HEK293 (cell line): Measurements from ENCODE around the gene PAX7.

Source experiments
- TCF7L2 ChIP-seq: IDR thresholded peaks from 2 replicates; pipeline ENCODE4 v1.6.1; 2011; ENCODE audit warnings: low read depth, mild to moderate bottlenecking, inconsistent platforms, low read length, moderate library complexity, borderline replicate concordance
- ZNF366 ChIP-seq: fragments of 450-650 bp; formaldehyde crosslinking; conservative IDR thresholded peaks from 2 replicates; pipeline ENCODE4 v1.5.1; 2016; ENCODE audit warnings: missing biosample characterization, missing genetic modification characterization
- ZNF473 ChIP-seq: fragments of 450-650 bp; formaldehyde crosslinking; IDR thresholded peaks from 2 replicates; pipeline ENCODE4 v1.5.1; 2017; ENCODE audit warnings: missing biosample characterization, missing genetic modification characterization
- ZNF610 ChIP-seq: fragments of 450-650 bp; formaldehyde crosslinking; IDR thresholded peaks from 2 replicates; pipeline ENCODE4 v1.5.1; 2016; ENCODE audit warnings: missing biosample characterization, missing genetic modification characterization, borderline replicate concordance
- TF ChIP-seq, protein P1 (sequence below): fragments of 450-650 bp; formaldehyde crosslinking; IDR thresholded peaks from 2 replicates; pipeline ENCODE4 v1.5.1; 2016; ENCODE audit warnings: missing biosample characterization, missing genetic modification characterization
- TF ChIP-seq, protein P2 (sequence below): fragments of 450-650 bp; formaldehyde crosslinking; IDR thresholded peaks from 2 replicates; pipeline ENCODE4 v1.5.1; 2017; ENCODE audit warnings: missing biosample characterization, missing genetic modification characterization
- TF ChIP-seq, protein P3 (sequence below): fragments of 450-650 bp; formaldehyde crosslinking; IDR thresholded peaks from 2 replicates; pipeline ENCODE4 v1.5.1; 2016; ENCODE audit warnings: missing biosample characterization, missing genetic modification characterization
- TF ChIP-seq, protein P4 (sequence below): fragments of 450-650 bp; formaldehyde crosslinking; IDR thresholded peaks from 2 replicates; pipeline ENCODE4 v1.5.1; 2016; ENCODE audit warnings: missing biosample characterization, missing genetic modification characterization, low read depth

DNA sequence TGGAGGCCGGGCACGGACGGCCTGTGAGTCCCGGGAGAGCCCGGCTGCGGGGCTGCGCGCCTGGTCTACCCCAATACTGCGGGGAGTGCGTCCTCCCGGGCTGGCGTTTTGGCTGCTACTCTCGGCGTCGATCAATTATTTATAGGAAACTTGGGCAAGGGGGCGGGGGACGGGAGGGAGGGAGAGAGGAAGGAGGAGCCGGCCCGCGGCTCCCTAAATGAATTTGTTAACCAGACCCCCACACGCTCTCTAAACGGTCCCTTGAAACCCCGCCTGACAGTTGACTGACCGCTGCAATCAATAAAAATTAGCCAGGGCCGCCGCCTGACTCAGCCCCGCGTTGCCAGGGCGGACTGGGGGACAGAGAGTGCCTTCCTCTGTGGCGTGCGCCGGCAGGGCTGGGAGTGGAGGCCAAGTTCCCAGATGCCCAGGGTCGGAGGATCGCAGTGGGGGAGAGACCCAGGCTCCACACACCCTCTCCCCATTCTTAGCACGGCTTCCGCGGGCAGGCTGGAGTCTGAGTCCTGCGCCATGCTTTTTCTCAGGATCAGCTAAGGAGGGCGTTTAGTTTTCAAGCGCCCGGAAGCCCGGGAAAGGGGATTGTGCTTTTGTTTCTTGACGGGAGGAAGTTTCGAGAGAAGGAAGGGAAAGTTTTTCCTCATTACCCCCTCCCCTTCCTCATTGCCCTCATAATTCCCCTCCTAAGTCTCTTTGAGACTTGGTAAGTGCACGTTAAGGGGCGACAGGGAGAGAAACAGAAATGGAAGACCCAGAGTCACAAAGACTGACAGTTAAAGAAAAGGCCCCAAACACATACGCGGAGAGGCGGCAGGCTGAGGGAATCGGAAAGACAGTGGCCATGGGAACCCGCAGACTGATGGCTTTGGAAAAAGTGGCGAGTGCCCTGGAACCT is 6.2 kb downstream of the PAX7 start:
- TF ChIP-seq, protein P1, sequence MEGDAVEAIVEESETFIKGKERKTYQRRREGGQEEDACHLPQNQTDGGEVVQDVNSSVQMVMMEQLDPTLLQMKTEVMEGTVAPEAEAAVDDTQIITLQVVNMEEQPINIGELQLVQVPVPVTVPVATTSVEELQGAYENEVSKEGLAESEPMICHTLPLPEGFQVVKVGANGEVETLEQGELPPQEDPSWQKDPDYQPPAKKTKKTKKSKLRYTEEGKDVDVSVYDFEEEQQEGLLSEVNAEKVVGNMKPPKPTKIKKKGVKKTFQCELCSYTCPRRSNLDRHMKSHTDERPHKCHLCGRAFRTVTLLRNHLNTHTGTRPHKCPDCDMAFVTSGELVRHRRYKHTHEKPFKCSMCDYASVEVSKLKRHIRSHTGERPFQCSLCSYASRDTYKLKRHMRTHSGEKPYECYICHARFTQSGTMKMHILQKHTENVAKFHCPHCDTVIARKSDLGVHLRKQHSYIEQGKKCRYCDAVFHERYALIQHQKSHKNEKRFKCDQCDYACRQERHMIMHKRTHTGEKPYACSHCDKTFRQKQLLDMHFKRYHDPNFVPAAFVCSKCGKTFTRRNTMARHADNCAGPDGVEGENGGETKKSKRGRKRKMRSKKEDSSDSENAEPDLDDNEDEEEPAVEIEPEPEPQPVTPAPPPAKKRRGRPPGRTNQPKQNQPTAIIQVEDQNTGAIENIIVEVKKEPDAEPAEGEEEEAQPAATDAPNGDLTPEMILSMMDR (tag by site-specific recombination), result no peak
- TF ChIP-seq ZNF473 (tag by site-specific recombination) (no peak), ZNF610 (tag by site-specific recombination) (no peak), TCF7L2 (no peak), ZNF366 (tag by site-specific recombination) (no peak)
- TF ChIP-seq, protein P2, sequence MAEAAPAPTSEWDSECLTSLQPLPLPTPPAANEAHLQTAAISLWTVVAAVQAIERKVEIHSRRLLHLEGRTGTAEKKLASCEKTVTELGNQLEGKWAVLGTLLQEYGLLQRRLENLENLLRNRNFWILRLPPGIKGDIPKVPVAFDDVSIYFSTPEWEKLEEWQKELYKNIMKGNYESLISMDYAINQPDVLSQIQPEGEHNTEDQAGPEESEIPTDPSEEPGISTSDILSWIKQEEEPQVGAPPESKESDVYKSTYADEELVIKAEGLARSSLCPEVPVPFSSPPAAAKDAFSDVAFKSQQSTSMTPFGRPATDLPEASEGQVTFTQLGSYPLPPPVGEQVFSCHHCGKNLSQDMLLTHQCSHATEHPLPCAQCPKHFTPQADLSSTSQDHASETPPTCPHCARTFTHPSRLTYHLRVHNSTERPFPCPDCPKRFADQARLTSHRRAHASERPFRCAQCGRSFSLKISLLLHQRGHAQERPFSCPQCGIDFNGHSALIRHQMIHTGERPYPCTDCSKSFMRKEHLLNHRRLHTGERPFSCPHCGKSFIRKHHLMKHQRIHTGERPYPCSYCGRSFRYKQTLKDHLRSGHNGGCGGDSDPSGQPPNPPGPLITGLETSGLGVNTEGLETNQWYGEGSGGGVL, result no peak
- TF ChIP-seq, protein P3, sequence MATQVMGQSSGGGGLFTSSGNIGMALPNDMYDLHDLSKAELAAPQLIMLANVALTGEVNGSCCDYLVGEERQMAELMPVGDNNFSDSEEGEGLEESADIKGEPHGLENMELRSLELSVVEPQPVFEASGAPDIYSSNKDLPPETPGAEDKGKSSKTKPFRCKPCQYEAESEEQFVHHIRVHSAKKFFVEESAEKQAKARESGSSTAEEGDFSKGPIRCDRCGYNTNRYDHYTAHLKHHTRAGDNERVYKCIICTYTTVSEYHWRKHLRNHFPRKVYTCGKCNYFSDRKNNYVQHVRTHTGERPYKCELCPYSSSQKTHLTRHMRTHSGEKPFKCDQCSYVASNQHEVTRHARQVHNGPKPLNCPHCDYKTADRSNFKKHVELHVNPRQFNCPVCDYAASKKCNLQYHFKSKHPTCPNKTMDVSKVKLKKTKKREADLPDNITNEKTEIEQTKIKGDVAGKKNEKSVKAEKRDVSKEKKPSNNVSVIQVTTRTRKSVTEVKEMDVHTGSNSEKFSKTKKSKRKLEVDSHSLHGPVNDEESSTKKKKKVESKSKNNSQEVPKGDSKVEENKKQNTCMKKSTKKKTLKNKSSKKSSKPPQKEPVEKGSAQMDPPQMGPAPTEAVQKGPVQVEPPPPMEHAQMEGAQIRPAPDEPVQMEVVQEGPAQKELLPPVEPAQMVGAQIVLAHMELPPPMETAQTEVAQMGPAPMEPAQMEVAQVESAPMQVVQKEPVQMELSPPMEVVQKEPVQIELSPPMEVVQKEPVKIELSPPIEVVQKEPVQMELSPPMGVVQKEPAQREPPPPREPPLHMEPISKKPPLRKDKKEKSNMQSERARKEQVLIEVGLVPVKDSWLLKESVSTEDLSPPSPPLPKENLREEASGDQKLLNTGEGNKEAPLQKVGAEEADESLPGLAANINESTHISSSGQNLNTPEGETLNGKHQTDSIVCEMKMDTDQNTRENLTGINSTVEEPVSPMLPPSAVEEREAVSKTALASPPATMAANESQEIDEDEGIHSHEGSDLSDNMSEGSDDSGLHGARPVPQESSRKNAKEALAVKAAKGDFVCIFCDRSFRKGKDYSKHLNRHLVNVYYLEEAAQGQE (tag by site-specific recombination), result no peak
- TF ChIP-seq, protein P4, sequence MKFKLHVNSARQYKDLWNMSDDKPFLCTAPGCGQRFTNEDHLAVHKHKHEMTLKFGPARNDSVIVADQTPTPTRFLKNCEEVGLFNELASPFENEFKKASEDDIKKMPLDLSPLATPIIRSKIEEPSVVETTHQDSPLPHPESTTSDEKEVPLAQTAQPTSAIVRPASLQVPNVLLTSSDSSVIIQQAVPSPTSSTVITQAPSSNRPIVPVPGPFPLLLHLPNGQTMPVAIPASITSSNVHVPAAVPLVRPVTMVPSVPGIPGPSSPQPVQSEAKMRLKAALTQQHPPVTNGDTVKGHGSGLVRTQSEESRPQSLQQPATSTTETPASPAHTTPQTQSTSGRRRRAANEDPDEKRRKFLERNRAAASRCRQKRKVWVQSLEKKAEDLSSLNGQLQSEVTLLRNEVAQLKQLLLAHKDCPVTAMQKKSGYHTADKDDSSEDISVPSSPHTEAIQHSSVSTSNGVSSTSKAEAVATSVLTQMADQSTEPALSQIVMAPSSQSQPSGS (tag by site-specific recombination), result no peak
